NCI-H82 treated with DMSO at 0.1 percent for 48 hours (cell line): ENCODE results near the gene KBTBD6.
"Not testable (repeated sequence)": the region's sequence is repeated elsewhere in the genome, so short reads cannot be mapped to it uniquely, and the experiment has no call there.

Experiments used
- DNase-seq: peaks from one replicate; lab custom pipeline; 2025; ENCODE audit not compliant: unreplicated experiment; lab: John Stamatoyannopoulos, UW

KBTBD6 gene

DNA sequence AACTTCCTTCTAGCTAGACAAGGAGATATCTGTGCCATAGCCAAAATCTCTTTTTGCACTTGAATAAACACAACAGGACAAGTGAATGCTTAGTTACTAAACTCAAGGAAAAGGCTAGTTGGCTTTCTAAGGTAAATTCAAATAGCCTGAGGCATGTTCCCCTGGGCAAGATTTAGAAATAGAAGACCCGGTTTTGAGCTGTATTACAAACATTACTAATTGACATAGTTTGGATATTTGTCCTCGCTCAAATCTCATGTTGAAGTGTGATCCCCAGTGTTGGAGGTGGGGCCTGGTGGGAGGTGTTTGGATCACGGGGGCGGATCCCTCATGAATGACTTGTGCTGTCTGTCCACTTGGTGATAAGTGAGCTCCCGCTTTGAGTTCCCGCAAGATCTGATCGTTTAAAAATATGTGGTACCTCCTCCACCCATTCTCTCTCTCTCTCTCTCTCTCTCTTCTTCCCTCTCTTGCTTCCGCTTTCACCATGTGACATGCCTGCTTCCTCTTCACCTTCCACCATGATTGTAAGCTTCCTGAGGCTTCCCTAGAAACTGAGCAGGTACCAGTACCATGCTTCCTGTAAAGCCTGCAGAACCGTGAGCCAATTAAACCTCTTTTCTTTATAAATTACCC, 3.9 kb upstream of the KBTBD6 start:
- DNase-seq: no peak

DNA sequence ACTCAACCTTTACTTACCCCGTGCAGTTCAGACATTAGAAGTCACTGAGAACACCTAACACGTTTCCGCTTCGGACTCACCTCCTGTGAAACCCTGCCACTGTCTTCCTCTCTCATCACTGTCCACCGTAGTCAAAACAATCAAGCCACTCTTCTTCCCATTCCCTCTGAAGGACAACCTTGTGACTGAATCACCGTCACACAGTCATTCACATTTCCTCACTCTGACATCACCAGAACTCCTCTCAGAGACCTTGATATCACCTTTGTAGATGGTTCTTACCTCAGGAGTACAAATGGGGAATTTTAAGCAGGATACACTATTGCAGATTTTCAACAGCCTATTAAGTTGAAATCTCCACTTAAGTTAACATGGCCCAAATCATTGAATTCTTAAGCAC, 1.3 kb upstream of the KBTBD6 start:
- no peak for DNase-seq

GRCh38 chr13:41131660-41132511, 716 bp downstream of the KBTBD6 start:
- DNase-seq: not testable (repeated sequence)

DNA sequence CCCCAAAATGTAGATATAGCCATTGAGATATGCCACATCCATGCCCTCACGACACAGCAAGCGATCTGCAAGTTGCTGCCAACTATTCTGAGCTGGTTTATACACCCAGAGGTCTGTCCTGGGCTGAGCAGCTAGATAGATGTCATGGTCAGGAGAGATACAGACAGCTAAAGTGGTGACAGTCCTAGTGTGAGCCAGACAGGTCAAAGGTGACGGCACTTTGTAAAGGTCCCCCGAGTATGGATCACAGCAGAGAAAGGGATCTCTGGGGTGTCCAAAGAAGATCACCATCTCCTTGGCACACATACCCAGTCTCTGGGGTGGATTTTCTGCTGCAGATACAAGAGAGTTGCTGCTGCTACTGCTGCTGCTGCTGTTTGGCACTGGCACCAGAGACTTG, 1.4 kb downstream of the KBTBD6 start:
- DNase-seq: not testable (repeated sequence)

DNA sequence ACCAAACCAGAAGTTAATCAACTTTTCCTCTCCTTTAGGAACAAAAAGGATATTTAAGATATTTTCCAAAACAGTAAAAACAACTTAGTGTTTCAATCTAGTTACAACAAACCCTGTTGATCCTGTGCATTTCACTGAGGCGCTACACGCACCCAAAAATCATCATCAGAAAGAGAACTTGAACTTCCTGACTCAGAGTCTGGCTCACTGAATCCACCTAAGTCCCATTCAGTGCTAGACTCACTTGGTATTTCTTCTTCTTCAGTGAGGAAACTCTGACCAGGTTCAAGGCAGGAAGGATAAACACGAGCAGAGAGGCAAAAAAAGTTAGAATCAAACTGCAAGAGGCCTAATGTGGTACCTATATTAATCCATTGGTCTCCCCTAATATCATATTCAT, 2.2 kb downstream of the KBTBD6 start:
- DNase-seq: no peak

GRCh38 chr13:41127701-41128100, 4.9 kb downstream of the KBTBD6 start:
- DNase-seq: no peak

- no peak for DNase-seq
Measured at GRCh38 chr13:41122838-41123237, 9.8 kb downstream of the KBTBD6 start.

DNA sequence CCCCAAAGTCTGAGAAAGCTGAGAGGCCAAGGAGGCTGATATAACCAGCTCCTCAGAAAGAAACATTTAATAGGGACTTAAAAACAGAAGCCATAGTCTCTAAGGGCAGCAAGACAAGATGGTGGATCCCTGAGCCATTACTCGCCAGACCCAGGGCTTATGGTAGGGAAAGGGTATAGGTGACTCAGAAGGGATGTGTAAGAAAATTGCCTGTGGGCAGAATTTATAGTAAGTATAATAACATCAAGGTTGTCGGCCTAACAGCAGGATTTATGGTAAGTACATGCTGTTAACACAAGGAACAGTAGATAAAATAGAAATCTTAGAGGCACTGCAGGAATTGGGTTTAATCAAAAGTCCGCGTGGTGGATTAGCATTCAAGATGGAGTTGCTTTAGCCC, 14.7 kb downstream of the KBTBD6 start:
- no peak for DNase-seq

GRCh38 chr13:41111454-41111853, 21.1 kb downstream of the KBTBD6 start:
- DNase-seq: no peak

DNA sequence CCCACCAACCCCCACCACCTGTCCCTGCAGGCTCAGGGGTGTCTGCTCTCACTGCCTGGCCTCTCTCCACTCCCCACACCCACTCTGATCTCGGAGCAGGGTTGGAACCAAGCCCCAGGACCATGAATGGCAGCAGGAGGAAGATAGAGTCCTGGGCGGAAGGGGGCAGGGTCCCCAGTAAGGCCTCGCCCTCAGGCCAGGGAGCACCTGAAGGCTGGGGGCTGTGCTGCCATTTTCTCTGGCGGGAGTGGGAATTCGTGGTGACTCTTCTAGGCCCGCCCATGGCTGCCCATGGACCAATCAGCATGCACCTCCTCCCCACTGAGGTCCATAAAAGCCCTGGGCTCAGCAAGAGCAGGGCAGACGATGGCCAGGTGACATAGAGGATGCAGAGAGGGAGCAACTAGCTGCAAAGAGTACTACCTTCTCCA, 25.0 kb downstream of the KBTBD6 start:
- DNase-seq: no peak

DNA sequence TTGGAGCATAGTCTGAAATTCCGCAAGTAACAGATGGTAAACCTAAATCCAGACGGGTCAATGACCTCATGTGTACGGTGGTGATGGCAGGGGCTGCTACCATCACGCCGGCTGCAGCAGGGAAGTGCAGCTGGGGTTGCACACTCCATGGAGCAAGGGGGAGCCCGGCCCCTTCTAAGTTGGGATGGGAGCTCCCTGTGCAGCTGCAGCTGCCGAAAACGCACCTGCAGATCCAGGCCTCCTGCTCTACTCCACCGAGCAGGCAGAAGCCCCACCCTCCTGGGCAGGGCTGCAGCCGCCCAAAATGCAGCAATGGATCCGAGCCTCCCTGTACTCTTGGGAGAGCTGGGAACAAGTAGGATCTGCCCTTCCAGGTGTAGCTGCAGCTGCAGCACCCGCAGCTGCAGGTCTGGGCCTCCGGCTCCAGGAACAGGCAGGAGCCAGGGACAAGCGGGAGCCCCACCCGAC, 25.5 kb downstream of the KBTBD6 start:
- DNase-seq: peak; percentile 65

DNA sequence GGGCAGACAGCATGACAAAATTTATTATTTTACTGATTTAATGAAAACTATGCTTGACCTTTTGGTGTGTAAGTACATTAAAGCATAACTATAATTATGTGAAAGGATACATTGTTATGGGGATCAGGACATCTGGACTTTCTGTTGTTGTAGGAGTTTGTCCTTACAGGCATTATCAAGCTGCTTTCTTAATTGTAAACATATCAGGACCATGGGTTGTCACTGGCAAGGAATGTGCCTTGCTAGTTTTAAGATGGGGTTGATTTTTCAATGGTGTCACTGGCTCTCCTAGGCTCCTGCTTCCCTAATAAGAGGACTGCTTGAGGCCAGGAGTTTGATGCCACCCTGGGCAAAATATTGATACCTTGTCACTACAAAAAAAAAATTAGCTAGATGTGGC, 32.6 kb downstream of the KBTBD6 start:
- DNase-seq: no peak

- no peak for DNase-seq
Measured at GRCh38 chr13:41098761-41099160, 33.8 kb downstream of the KBTBD6 start.

DNA sequence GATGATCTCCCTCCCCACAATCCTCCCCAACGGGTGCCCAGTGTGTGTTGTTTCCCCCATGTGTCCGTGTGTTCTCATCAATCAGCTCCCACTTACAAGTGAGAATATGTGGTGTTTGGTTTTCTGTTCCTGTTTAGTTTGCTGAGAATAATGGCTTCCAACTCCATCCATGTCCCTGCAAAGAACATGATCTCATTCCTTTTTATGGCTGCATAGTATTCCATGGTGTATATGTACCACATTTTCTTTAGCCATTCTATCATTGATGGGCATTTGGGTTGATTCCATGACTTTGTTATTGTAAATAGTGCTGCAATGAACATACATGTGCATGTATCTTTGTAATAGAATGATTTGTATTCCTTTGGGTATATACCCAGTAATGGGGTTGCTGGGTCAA, 36.9 kb downstream of the KBTBD6 start:
- DNase-seq: not testable (repeated sequence)

DNA sequence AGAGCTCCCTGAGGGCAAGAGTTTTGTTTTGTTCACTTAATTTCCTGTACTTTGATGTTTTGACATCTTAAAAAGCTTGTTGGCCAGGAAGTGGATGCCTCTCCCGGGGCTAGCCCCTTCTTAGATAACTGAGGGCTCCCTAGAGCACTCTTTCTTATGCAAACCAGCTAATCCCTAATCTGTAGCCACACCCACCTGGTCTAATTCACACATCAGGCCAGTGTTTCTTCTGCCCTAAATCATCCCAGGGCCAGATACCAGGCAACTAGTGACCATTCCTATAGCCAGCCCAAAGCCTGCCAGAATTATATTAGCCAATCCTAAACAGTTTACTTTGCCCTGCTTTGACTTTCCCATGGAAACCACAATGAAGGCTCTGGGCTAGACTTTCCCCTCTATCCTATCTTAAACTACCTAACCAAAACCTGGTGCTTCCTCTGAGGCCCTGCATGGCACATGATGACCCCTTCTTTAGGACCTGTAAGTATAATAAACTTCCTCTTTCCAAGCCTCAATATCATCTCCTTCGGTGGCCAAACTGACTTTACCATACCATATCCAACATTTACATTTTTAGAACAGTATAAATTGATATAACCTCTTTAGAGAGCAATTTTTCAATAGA, 46.5 kb downstream of the KBTBD6 start:
- DNase-seq: no peak

DNA sequence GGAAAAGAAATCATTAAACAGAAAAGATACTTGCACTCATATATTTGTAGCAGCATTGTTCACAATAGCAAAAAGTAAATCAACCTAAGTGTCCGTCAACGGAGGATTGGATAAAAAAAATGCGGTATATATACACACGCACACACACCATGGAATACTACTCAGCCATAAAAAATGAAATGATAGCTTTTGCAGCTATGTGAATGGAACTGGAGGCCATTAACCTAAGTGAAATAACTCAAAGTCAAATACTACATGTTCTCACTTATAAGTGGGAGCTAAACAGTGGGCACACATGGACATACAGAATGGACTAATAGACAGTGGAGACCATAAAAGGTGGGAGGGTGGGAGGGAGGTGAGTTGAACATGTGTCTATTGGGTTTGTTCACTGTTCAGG, 52.9 kb downstream of the KBTBD6 start:
- DNase-seq: no peak
